ENCODE results near the gene KRT32.

DNA sequence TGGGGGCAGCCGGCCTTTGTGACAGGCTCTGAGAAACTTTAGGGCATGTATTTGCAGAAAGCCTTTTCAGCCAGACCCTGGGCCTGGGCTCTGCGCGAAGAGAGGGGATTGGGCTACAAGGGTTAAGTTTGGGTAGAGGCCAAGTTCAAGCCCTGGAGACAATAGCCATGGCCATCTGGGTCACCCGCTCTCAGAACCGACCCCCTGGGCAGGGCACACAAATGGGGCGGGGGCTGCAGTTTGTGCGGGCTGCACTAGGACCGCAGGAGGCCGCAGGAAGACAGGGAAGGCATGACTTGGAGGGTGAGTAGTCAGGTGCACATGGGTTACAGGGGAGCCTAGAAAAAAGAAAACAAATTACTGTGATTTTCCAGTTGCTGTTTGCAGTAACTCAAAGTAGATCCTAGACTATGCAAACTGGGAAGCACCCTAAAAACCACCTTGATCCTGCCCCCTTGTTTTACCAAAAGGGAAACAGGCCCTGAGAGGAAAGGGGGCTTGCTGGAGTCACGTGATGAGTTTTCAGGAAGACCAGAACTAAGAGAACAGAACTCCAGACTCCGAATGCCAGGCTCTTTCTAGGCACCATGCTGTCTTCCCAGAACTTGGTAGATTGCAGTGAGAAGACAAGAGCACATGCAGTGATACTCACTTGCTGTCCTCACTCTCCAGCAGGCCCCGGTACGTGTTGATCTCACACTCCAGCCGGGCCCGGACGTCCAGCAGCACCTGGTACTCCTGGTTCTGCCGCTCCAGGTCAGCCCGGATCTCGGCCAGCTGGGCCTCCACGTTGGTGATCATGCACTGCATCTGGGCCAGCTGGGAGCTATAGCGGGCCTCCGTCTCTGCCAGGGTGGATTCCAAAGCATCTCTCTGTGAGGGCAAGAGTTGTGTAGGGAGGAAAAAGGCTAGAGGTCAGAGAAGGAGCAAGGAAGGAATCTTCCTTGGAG, 10.0 kb upstream of the KRT32 start:
- no peak for TF ChIP-seq CTCF (IDR thresholded peaks at IDR 0.05)
- TF ChIP-seq EZH2 (IDR thresholded peaks at IDR 0.05; ENCODE audit: borderline replicate concordance, insufficient read depth, low read depth, low read length, poor library complexity, severe bottlenecking), result no peak

All from B cell (primary cell).